ENCODE measurements around the gene ANKRD37.

- TF ChIP-seq, protein P1, sequence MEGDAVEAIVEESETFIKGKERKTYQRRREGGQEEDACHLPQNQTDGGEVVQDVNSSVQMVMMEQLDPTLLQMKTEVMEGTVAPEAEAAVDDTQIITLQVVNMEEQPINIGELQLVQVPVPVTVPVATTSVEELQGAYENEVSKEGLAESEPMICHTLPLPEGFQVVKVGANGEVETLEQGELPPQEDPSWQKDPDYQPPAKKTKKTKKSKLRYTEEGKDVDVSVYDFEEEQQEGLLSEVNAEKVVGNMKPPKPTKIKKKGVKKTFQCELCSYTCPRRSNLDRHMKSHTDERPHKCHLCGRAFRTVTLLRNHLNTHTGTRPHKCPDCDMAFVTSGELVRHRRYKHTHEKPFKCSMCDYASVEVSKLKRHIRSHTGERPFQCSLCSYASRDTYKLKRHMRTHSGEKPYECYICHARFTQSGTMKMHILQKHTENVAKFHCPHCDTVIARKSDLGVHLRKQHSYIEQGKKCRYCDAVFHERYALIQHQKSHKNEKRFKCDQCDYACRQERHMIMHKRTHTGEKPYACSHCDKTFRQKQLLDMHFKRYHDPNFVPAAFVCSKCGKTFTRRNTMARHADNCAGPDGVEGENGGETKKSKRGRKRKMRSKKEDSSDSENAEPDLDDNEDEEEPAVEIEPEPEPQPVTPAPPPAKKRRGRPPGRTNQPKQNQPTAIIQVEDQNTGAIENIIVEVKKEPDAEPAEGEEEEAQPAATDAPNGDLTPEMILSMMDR (conservative IDR thresholded peaks at IDR 0.05; ENCODE audit: low read length), result no peak
- no peak for TF ChIP-seq EZH2phosphoT487 (IDR thresholded peaks at IDR 0.05; ENCODE audit: borderline replicate concordance)
Measured at GRCh38 chr4:185395238-185395955, 1.2 kb upstream of the ANKRD37 start, which contains the start of gene LRP2BP.

Measured in Loucy (cell line).